HUES48 (cell line): ENCODE measurements around the gene CHIA.

Source experiments
- H3K27ac ChIP-seq: one replicate; pipeline ENCODE4 v1.7.0; 2013; ENCODE audit warnings: low read depth, low read length, inconsistent platforms
- H3K27me3 ChIP-seq: 2 replicates; pipeline ENCODE4 v1.6.1; 2013; ENCODE audit warnings: mild to moderate bottlenecking, low read length; ENCODE audit not compliant: control insufficient read depth, insufficient read depth
- H3K36me3 ChIP-seq: 2 replicates; pipeline ENCODE4 v1.6.1; 2013; ENCODE audit warnings: low read length; ENCODE audit not compliant: control insufficient read depth, insufficient read depth
- H3K4me1 ChIP-seq: 2 replicates; pipeline ENCODE4 v1.6.1; 2013; ENCODE audit warnings: mild to moderate bottlenecking, low read length; ENCODE audit not compliant: control insufficient read depth, insufficient read depth
- H3K4me3 ChIP-seq: 2 replicates; pipeline ENCODE4 v1.5.1; 2013; ENCODE audit warnings: mild to moderate bottlenecking, low read depth, low read length
- H3K9ac ChIP-seq: 2 replicates; pipeline ENCODE4 v1.6.1; 2013; ENCODE audit warnings: mild to moderate bottlenecking, low read depth, low read length, moderate library complexity
- H3K9me3 ChIP-seq: 2 replicates; pipeline ENCODE4 v1.6.1; 2013; ENCODE audit warnings: low read length; ENCODE audit not compliant: control insufficient read depth, insufficient read depth

CHIA gene

GRCh38 chr1:111285879-111286278, 4.8 kb upstream of the CHIA start:
- no peak overlapping the region for H3K4me3 ChIP-seq
- H3K9me3 ChIP-seq = no peaks in the 10 kb centered on the region
- no peaks in the 10 kb centered on the region for H3K4me1 ChIP-seq
- H3K27ac ChIP-seq = no peak overlapping the region
- no peak overlapping the region for H3K9ac ChIP-seq
- no peaks in the 10 kb centered on the region for H3K36me3 ChIP-seq
- H3K27me3 ChIP-seq = no peaks in the 10 kb centered on the region

DNA sequence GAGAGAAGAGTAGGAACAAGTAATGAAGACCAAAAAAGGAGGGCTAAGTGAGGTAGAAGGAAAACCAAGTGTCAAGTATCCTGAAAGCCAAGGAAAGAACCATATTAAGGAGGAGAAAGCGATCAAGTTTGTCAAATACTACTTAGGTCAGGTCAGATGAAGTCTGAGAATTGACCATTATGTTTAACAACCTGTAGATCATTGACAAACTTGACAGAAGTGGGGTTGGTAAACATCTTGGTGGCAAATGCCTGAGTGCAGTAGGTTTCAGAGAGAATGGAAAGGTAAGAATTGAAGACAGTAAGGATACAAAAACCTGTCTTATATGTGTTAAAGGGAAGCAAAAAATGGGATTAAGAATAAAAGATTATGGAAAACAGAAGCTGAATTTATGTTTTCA, 3.7 kb upstream of the CHIA start:
- Histone ChIP-seq H3K9me3 (no peaks in the 10 kb centered on the region), H3K4me1 (no peaks in the 10 kb centered on the region), H3K9ac (no peak overlapping the region), H3K36me3 (no peaks in the 10 kb centered on the region), H3K27ac (no peak overlapping the region), H3K4me3 (no peak overlapping the region), H3K27me3 (no peaks in the 10 kb centered on the region)

- no peak overlapping the region for H3K9ac ChIP-seq
- no peaks in the 10 kb centered on the region for H3K36me3 ChIP-seq
- H3K9me3 ChIP-seq = no peaks in the 10 kb centered on the region
- H3K27ac ChIP-seq = no peak overlapping the region
- no peaks in the 10 kb centered on the region for H3K27me3 ChIP-seq
- H3K4me3 ChIP-seq = no peak overlapping the region
- no peaks in the 10 kb centered on the region for H3K4me1 ChIP-seq
Observed at GRCh38 chr1:111289371-111289770, 1.3 kb upstream of the CHIA start.

GRCh38 chr1:111290104-111290503, 547 bp upstream of the CHIA start:
- no peaks in the 10 kb centered on the region for H3K27me3 ChIP-seq
- H3K4me3 ChIP-seq = no peak overlapping the region
- H3K9me3 ChIP-seq = no peaks in the 10 kb centered on the region
- H3K27ac ChIP-seq = no peak overlapping the region
- no peaks in the 10 kb centered on the region for H3K4me1 ChIP-seq
- H3K9ac ChIP-seq = no peak overlapping the region
- H3K36me3 ChIP-seq = no peaks in the 10 kb centered on the region

- Histone ChIP-seq H3K36me3 (no peaks in the 10 kb centered on the region), H3K4me1 (no peaks in the 10 kb centered on the region), H3K9me3 (peaks cover 6% of the 10 kb centered on the region), H3K9ac (no peak overlapping the region), H3K27me3 (no peaks in the 10 kb centered on the region), H3K27ac (no peak overlapping the region), H3K4me3 (no peak overlapping the region)
Observed at GRCh38 chr1:111294390-111294789, 3.7 kb downstream of the CHIA start.

DNA sequence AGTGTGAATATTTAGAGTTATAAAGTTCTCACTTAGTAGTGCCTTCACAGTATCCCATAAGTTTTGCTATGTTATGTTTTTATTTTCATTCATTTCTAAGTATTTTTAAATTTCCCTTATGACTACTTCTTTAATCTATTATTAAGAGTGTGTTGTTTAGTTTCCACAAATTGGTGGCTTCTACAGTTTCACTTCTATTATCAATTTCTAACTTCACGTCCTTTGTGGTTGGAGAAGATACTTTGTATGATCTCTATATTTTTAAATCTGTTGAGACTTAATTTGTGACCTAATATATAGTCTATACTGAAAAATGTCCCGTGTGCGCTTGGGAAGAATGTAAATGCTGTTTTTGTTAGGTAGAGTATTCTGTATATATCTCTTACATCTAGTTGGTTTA, 11.7 kb downstream of the CHIA start:
- H3K36me3 ChIP-seq = no peaks in the 10 kb centered on the region

GRCh38 chr1:111309690-111310089, 19.0 kb downstream of the CHIA start:
- H3K27ac ChIP-seq = no peak overlapping the region
- H3K36me3 ChIP-seq = no peaks in the 10 kb centered on the region
- no peaks in the 10 kb centered on the region for H3K9me3 ChIP-seq
- H3K4me3 ChIP-seq = no peak overlapping the region
- no peaks in the 10 kb centered on the region for H3K27me3 ChIP-seq
- no peak overlapping the region for H3K9ac ChIP-seq
- peaks cover 9% of the 10 kb centered on the region; the same call in 1 of the 2 replicates for H3K4me1 ChIP-seq

More for the DNA sequence above, 11.7 kb downstream of the CHIA start:
- no peak overlapping the region for H3K27ac ChIP-seq
- no peaks in the 10 kb centered on the region for H3K27me3 ChIP-seq
- H3K9ac ChIP-seq = no peak overlapping the region
- no peak overlapping the region for H3K4me3 ChIP-seq
- peaks cover 9% of the 10 kb centered on the region; the same call in 1 of the 2 replicates for H3K4me1 ChIP-seq
- H3K9me3 ChIP-seq = no peaks in the 10 kb centered on the region

DNA sequence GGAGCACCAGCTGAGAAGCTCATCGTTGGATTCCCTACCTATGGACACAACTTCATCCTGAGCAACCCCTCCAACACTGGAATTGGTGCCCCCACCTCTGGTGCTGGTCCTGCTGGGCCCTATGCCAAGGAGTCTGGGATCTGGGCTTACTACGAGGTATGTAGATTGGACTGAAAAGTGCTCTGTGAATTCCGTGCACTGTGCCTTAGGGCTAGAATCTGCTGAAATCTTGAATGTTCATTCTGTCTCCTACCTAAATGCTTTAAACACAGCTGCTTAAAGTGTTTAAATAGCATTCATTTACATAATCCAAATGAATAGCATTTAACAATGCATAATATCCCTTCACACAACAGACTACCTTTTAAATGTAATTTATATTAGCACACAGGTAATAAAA, 27.9 kb downstream of the CHIA start:
- no peaks in the 10 kb centered on the region for H3K9me3 ChIP-seq
- no peaks in the 10 kb centered on the region for H3K36me3 ChIP-seq
- no peaks in the 10 kb centered on the region for H3K4me1 ChIP-seq
- no peak overlapping the region for H3K9ac ChIP-seq
- H3K4me3 ChIP-seq = no peak overlapping the region
- H3K27ac ChIP-seq = no peak overlapping the region
- H3K27me3 ChIP-seq = no peaks in the 10 kb centered on the region

- Histone ChIP-seq H3K9ac (no peak overlapping the region), H3K36me3 (no peaks in the 10 kb centered on the region), H3K9me3 (no peaks in the 10 kb centered on the region), H3K4me3 (no peak overlapping the region), H3K27ac (no peak overlapping the region), H3K4me1 (no peaks in the 10 kb centered on the region), H3K27me3 (no peaks in the 10 kb centered on the region)
Observed at GRCh38 chr1:111320066-111320879, 29.6 kb downstream of the CHIA start.

DNA sequence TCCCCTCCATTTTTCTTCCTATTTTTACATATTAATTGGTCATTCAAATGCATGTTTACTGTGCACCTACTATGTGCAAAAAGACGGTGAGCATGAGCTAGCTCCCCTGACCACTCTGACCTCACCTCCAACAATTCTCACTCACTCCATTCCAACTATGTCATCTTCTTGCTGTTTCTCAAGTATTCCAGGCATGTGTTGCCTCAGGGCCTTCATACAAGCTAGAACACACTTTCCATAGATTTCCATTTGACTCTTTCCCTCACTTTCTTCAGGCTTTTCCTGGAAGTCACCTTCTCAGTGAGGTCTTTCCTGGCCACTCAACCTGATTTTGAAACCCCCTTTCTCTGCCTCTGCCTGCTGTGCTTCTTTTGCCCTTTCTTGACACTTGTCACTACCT, 32.6 kb downstream of the CHIA start:
- Histone ChIP-seq H3K4me1 (no peaks in the 10 kb centered on the region), H3K27ac (no peak overlapping the region), H3K4me3 (no peak overlapping the region), H3K9me3 (peaks cover 8% of the 10 kb centered on the region), H3K36me3 (no peaks in the 10 kb centered on the region), H3K9ac (no peak overlapping the region), H3K27me3 (no peaks in the 10 kb centered on the region)

DNA sequence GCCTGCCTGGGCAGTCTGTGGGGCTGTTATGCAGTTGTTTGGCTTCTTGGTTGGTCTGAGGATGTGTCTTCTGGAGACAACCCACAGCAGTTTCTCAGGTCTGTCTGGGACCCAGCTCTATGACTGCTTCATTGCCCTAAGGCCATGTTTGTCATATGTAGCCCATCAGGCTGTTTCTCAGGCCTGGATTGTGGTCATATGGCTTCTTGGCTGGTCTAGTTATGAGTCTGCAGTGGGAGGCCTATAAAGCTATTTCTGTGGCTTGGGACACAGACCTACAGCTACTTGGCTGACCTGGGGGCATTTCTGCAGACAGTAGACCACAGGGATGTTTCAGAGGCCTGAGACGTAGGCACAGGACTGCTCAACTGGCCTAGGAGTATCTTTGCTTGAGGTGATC, 41.5 kb downstream of the CHIA start:
- H3K27me3 ChIP-seq = no peaks in the 10 kb centered on the region
- H3K9ac ChIP-seq = no peak overlapping the region
- no peak overlapping the region for H3K4me3 ChIP-seq
- H3K9me3 ChIP-seq = peaks cover 17% of the 10 kb centered on the region
- no peaks in the 10 kb centered on the region for H3K4me1 ChIP-seq
- H3K36me3 ChIP-seq = no peaks in the 10 kb centered on the region
- no peak overlapping the region for H3K27ac ChIP-seq
